HG03354 (cell line): ENCODE measurements around the gene STK32A.
A peak's percentile ranks its signal among the peaks of the same experiment; 100 is the strongest.

Experiments
- ATAC-seq: cut with Tn5 transposase; IDR thresholded peaks from one replicate; pipeline ENCODE4 v1.9.1; 2021; ENCODE audit warnings: mild to moderate bottlenecking; ENCODE audit not compliant: unreplicated experiment, poor library complexity, severe bottlenecking

STK32A gene

GRCh38 chr5:147410496-147411358 is 175.9 kb downstream of the STK32A start:
- ATAC-seq = no peak

GRCh38 chr5:147411359-147412319 is 176.8 kb downstream of the STK32A start:
- ATAC-seq = no peak

DNA sequence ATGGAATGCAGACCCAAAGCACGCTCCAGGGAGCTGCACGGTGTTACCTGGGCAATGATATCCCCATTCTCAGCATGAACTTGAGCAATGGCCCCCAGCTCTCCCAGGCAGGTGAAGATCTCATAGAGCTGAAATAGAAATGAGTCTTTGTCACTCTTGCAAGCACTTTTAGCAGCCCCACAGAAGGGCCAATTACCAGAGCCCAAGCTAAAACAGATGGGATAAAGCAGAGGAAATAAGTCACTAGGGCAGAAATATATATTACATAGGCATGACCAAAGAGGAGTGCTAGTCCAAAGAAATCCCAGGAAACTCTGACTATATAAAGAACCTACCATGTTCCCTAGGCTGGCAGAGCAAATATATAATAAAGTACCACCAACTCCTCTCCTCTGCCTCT is 177.7 kb downstream of the STK32A start:
- ATAC-seq = no peak

- ATAC-seq = no peak
Observed at GRCh38 chr5:147413266-147413665, 178.4 kb downstream of the STK32A start.

DNA sequence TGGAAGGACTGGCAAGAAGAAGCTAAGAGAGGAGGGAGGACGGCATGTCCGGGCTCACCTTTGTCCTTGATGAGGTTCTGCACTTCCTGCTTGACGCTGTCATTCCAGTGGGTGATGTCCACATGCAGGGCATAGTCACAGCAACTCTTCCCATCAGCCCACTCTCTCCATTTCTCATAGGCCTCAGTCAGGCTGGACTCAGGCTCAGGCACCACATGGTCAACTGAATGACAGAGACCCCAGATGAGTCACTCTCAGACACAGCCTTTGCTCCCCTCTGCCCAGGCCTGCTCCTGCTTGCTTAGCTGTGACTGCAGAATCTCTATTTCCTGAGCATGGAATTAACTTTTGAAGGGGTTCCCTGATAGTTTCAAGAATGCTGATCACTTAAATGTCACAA is 180.8 kb downstream of the STK32A start:
- ATAC-seq = no peak

- no peak for ATAC-seq
Observed at GRCh38 chr5:147417135-147417813, 182.4 kb downstream of the STK32A start.

DNA sequence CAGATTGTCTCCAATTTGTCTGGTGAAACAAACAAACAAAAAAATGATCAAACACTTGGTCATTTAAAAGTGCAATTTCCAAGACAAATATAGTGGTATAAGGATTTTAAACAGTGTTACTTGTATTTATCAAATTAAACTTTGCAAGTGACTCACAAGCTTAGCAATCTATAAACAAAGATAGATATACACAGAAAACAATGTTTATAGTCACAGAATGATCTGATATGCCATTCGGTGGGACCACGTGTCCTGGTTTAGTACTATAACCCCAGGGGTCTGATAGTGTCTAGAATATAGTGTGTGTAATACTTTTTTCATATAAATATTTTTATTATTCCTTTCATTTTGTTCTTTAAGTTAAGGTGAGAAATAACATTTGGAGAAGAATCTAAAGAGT is 183.8 kb downstream of the STK32A start:
- no peak for ATAC-seq

DNA sequence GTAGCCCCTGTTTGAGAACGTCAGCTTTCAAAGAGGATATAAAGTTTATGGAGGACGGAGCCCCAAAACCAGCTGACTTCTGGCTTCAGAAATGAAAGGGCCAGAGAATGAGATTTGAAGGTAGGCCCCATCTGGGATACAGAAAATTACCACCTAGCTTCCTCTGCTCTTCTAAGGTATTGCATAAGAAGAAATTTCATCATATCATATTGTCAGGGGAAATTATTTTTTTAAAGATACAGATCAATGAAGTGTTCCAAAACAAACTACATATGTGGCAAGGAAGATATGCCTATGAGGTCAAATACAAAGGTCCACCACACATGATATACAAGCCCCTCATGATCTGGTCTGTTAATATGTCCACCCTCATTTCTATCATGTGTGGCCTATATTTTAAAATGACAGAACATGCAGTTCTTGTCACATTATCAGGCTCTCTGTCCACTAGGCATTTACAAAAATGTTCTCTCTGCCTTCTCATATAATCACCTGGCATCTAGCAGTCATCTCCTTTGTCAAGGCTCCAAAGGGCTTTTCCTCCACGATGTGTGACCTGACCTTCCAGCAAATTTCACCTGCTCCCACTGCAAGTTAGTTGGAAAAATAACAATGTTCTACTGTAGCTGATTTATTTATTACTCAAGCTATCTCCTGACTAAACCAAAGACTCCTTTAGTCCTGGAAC is 192.0 kb downstream of the STK32A start:
- ATAC-seq = no peak

DNA sequence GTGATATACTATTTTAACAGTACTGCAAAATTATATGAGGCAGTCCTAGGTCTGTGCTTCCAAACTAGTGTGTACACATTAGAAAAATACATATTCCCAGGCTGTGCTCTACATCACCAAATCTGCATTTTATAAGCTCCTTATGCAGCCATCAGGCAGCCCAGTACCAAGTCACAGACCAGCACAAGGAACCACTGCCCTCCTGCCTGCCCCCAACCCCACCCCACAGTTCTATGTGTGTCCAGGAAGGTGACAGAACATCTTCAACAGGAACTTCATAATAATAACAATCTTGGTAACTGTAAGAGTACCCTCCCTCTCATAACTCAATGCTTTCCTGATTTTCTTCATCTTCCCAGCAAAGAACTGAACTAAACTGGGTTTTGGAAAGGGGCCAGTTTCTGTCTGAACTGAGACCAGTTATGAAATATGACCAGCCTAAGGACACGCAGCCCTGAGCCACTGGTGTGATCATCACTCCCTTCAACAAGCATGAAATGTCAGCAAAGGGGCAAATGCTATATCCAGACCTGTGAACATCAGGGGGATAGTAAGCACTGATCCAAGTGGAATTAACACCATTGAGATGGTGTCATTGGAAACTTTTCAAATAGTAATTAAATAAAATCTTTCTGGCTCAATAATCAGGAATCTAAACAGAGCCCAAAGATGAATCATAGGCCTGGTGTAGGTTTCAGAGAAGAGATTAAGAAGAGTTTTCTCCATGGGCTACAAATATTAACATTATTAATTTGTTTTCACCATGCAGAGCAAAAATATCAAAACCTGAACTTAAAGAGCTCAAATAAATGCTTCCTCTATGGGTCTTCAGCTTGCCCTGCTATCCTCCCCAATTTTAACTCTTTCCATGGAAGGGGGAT is 192.9 kb downstream of the STK32A start:
- no peak for ATAC-seq

DNA sequence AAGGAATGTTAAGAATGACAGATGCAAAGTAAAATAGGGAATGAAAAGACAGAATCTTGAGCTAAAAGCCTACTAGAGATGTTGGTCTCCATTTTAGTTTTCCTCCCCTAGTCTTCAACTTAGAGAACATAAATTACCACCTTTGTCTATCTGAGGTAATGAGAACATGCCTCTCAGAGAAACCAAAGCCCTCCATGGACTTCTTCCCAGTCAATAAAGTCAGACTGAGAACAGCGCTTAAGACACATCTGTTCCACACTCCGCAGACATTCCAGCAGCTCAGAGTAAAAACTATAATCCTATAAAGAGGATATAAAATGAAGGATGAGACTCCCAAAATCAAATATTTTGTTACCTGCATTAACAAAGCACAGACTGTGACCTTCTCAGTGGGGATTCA is 195.8 kb downstream of the STK32A start:
- ATAC-seq = no peak

GRCh38 chr5:147431586-147431985 is 196.8 kb downstream of the STK32A start:
- no peak for ATAC-seq

- ATAC-seq = no peak
Observed at GRCh38 chr5:147432323-147432722, 197.5 kb downstream of the STK32A start.

DNA sequence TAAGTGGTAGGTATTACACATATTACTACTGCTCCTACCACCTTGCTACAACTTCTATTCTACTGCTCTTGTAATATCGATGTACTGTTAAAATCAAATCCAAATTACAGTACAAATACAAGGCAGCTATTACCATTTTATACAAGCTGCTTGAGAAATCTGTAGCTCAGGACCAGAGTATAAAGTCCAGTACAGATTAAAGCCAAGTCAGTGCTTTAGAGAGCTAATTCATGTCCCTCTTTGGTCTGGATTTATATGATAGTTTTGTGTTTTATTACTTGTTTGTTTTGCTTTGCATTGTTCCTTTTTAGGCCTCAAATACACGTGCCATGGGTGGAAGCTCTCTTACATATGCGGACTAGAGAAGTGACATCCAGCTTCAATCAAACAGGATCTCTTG is 199.2 kb downstream of the STK32A start:
- ATAC-seq = no peak

- ATAC-seq = peak; percentile 53
Observed at GRCh38 chr5:147436596-147436995, 201.8 kb downstream of the STK32A start.

DNA sequence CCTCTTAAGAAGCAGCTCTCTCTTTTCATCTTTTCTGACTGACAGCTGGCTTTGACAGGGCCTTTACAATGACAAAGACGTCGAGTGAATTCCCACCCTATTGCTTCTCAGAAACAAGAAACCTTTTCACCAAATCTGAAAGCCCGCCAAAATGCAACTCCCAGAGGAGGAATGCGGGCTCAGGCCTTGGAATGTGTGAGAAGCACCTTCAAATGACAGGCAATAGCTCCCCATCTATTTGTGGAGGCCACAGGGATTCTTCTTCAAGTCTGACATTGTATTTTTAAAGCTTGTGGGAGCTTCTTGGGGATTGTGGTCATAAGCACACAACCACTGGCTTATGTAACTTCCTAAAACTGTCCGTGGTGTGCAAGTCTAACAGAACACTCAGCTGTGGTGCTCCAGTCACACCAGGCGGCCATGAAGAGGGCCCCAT is 202.4 kb downstream of the STK32A start:
- no peak for ATAC-seq
